Activated T-helper 17 cell treated with anti-CD3 and anti-CD28 coated beads, Interleukin-2, amount 50 U/mL, for 72 hours (primary cell): ENCODE results near the gene BMF. TPM values are rescaled to one million over a fixed set of nuclear protein-coding genes. Genes with fewer than 3 reads are reported as not detected.
"Not testable (repeated sequence)": the region's sequence is repeated elsewhere in the genome, so short reads cannot be mapped to it uniquely, and the experiment has no call there.

ENCODE experiments used
- ATAC-seq: fragments of 150-1000 bp; cut with Tn5 transposase; replicated peaks from 2 replicates; pipeline ENCODE4 v1.10.0; 2021; ENCODE audit warnings: mild to moderate bottlenecking, moderate library complexity
- H3K27ac Mint-ChIP-seq: one replicate; pipeline ENCODE4 v1.8.0; 2022; ENCODE audit warnings: mixed read lengths
- H3K27me3 Mint-ChIP-seq: one replicate; pipeline ENCODE4 v1.8.0; 2022; ENCODE audit warnings: mixed read lengths
- H3K36me3 Mint-ChIP-seq: one replicate; pipeline ENCODE4 v1.8.0; 2022; ENCODE audit warnings: low read depth, mild to moderate bottlenecking, mixed read lengths
- H3K4me1 Mint-ChIP-seq: one replicate; pipeline ENCODE4 v1.8.0; 2022; ENCODE audit warnings: mixed read lengths
- H3K4me3 Mint-ChIP-seq: one replicate; pipeline ENCODE4 v1.8.0; 2022; ENCODE audit warnings: mild to moderate bottlenecking, mixed read lengths
- H3K9me3 Mint-ChIP-seq: one replicate; pipeline ENCODE4 v1.8.0; 2022; ENCODE audit warnings: mixed read lengths
- total RNA-seq, 2 donors: library from RNA; stranded (reverse); gene quantifications; one replicate each; pipeline ENCODE4 v1.2.3, GENCODE V29; 2022

BMF gene, protein sequence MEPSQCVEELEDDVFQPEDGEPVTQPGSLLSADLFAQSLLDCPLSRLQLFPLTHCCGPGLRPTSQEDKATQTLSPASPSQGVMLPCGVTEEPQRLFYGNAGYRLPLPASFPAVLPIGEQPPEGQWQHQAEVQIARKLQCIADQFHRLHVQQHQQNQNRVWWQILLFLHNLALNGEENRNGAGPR
- 10 to 100 TPM in 1 of 2 donors, 1 to 10 TPM in 1; 3.2 to 19.3 TPM for total RNA-seq

DNA sequence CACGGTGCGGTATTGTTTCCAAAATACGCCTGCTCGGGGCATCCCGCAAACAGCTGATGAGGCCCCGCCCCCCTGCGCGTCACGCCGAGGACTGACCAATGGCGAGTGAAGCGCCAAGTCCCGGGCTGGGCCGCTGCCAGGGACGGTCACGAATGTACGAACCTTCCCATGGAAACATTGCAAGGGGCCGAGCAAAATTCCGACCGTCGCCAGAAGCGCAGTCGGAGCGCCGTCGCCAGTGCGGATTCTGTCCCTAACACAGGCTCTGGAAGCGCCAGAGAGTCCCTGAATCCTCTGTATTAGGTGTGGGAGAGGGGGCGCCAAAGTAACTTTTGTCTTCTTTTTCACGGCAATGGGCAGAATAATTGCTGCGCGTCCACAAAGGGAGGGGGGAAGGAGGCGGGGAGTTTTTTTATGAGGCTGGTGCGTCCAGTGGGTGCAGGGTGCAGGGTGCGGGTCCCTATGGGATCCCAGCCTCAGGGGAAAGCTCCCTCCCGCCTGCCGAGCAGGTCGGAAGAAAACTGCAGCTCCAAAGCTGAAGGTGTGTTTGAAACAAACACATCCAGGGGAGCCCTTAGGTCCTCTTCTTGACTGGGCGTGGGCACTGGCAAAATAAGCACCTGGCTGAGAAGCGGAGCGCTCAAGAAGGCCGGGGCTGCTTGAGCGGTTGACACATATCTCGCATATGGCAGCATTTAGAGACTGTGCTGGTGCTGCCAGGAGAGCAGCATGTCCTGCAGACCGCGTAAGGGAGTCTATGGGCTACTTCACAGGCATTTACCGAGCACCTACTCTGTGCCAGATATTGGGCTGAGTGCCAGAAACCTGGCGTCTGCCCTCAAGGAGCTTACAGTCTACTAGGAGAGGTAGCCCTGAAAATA lies at the start of gene BMF:
BMF (minus strand) TSS at position 25 of the 881 bp plus-strand sequence. CDS start 2,793 bp downstream, outside the sequence.
- Mint-ChIP-seq H3K9me3 (no peaks in the 10 kb centered on the region), H3K4me1 (peaks cover 40% of the 10 kb centered on the region), H3K36me3 (peaks cover 14% of the 10 kb centered on the region), H3K27me3 (no peaks in the 10 kb centered on the region), H3K4me3 (peak within 1 kb of the TSS; percentile 94), H3K27ac (peak within 1 kb of the TSS; percentile 81)
- ATAC-seq, result peak; percentile 76

DNA sequence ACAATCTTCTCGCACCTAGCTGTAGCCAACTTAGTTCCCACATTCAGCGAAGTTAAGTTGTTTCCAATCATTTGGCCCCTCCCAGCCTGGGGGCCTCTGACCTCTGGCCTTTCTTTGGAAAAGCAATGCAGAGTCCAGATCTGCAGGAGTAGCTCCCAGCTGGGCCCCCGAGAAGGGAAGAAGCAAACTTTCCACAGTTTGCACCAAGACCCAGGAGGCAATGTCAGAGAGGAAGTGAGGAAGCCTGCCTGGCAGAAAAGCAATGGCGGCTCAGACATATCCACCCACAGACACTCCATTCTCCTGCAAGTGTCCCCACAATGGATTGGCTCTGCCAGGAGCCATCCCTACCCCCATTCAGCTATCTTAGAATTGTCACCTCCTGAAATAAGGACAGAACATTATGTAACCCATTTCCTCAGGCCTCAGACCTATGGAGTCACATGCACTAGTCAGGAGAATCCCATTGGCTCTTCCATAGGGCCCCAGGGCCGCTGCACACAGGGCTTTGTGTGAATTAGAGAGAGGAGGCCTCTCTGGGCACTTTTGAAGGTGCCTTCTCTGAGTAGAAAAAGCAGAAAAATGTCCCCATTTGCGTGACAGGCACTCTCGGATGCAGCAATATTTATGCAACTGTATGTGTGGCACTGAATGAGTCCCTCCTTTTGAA lies 49.2 kb upstream of the BMF start:
- H3K27me3 Mint-ChIP-seq, result no peaks in the 10 kb centered on the region
- no peak for ATAC-seq
- H3K4me3 Mint-ChIP-seq, result no peak overlapping the region

DNA sequence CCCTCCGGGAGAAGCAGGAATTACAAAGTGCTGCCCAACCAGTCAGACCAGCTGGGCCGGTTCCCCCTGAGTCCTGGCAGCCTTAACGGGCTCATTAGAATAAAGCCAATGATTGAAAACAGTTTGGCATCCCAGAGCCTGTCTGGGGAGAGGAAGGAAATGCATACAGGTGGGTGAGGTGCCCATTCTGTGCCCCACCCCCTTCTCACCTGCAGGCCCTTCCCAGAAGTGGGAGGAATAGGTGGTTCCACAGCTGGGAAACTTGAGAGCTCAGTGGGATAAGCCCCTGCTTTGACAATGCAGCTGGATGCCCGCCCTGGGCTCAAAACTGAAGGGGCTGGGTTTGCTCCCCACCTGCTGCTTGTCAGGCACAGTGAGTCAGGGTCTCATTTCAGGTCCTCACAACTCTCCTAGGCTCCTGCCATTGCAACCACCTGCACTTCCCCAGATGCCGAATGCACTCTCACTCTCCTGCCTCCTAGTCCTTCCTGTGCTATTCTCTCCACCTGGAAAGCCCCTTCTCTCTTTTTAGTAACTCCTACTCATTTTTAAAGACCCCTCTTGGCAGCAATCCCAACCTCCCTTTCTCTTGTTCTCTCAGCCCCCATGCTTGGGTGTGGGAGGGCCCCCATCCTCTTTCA lies 46.7 kb upstream of the BMF start:
- Mint-ChIP-seq H3K4me1 (no peaks in the 10 kb centered on the region), H3K27me3 (peaks cover 3% of the 10 kb centered on the region), H3K36me3 (no peaks in the 10 kb centered on the region), H3K9me3 (no peaks in the 10 kb centered on the region), H3K4me3 (no peak overlapping the region), H3K27ac (no peak overlapping the region)
- no peak for ATAC-seq

More for the DNA sequence above, 49.2 kb upstream of the BMF start:
- H3K27ac Mint-ChIP-seq, result no peak overlapping the region
- H3K36me3 Mint-ChIP-seq, result no peaks in the 10 kb centered on the region
- H3K9me3 Mint-ChIP-seq, result no peaks in the 10 kb centered on the region
- no peaks in the 10 kb centered on the region for H3K4me1 Mint-ChIP-seq

DNA sequence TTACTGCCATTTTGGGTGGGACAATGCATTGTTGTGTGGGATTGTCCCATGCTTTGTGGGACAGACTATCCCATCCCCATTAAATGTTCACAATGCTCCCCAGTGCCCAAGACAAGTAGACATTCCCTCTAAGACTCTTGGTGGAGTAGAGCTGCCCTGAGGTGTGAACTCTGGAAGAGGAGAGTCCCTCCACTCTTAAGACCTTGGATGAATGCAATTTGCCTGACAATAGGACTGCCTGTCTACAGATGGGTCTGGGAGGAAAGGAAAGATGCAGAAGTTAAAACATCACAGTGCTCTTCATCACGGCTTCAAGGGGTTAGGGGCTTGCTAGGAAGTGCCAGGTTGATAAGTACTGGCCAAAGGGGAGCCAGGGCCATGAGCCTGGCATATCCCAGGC lies 46.1 kb upstream of the BMF start:
- not testable (repeated sequence) for H3K27me3 Mint-ChIP-seq, H3K36me3 Mint-ChIP-seq, ATAC-seq, H3K4me1 Mint-ChIP-seq, H3K9me3 Mint-ChIP-seq, H3K27ac Mint-ChIP-seq, H3K4me3 Mint-ChIP-seq

DNA sequence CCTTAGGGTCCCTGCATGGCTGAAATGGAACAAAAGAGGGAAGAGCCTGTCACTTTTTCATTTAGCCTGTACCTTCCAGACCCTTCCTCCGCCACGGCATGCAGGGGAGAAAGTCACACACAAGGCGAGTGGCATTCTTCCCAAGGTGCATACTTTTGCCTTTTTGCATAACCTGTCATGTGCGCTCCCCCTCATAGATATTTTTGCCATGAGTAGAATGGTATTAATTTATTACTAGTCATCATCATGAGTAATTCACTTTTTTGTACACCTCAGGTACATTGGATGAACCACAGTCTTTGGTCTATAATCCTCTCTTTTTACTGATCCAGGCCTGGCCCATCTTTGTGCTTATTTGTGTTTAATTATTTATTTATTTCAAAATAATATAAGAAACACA lies 43.3 kb upstream of the BMF start:
- no peak overlapping the region for H3K27ac Mint-ChIP-seq
- no peaks in the 10 kb centered on the region for H3K4me1 Mint-ChIP-seq
- H3K4me3 Mint-ChIP-seq, result no peak overlapping the region
- peaks cover 3% of the 10 kb centered on the region for H3K9me3 Mint-ChIP-seq
- ATAC-seq, result no peak
- H3K27me3 Mint-ChIP-seq, result peaks cover 3% of the 10 kb centered on the region
- H3K36me3 Mint-ChIP-seq, result no peaks in the 10 kb centered on the region

DNA sequence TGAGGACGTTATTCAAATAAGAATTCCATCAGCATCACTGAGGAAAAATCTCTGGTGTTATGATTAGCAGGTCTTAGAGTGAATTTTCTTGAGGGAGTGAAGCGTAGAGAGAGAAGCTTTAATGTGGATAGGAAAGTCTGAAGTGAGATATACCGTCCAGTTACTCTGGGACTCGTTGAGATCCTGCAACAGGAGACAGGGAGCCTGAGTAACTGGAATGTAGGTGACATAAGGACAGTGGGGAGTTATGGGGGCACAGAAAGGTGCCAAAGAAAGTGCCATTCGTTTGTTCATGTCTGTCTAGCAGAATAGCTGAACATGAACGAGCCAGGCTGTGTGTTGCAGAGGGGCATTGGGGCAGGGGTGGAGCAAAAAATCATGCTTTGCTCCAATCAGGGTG lies 42.8 kb upstream of the BMF start:
- peaks cover 3% of the 10 kb centered on the region for H3K9me3 Mint-ChIP-seq
- H3K27me3 Mint-ChIP-seq, result peaks cover 3% of the 10 kb centered on the region
- no peak overlapping the region for H3K27ac Mint-ChIP-seq
- H3K36me3 Mint-ChIP-seq, result no peaks in the 10 kb centered on the region
- no peak overlapping the region for H3K4me3 Mint-ChIP-seq
- ATAC-seq, result no peak
- no peaks in the 10 kb centered on the region for H3K4me1 Mint-ChIP-seq

DNA sequence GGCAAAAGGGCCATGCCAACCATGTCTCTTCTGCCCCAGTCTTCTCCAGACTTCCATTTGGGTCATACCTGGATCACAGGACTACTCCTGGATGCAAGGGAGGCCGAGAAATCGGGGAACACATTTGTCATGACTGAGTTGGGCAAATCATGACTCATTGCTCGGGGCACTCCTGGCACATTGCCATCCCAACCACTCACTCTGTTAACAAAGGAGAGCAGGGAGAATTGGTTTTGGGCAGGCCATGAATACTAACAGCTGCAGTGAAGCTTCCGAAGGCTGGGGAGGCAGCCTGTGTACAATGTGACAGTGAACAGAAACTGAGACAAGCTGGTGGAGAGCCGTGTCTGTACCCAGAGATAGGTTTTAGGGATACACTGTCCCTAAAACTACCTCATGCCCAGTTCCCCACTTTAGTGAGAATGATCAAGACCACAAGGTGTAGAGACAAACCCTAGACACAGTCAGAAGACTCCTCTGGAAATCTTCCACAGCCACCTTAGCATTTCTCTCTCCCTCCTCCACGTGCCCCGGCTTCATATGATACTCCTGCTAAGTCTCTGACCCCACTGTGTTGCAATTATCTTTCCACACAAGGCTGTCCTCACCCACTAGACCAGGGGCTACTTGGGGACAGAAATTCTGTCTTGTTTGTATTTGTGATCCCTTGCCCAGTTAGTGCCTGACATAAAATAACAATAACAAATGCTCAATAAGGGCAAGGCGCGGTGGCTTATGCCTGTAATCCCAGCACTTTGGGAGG lies 41.7 kb upstream of the BMF start:
- no peak overlapping the region for H3K4me3 Mint-ChIP-seq
- ATAC-seq, result no peak
- H3K27ac Mint-ChIP-seq, result no peak overlapping the region
- no peaks in the 10 kb centered on the region for H3K36me3 Mint-ChIP-seq
- peaks cover 3% of the 10 kb centered on the region for H3K27me3 Mint-ChIP-seq
- peaks cover 3% of the 10 kb centered on the region for H3K9me3 Mint-ChIP-seq
- no peaks in the 10 kb centered on the region for H3K4me1 Mint-ChIP-seq

DNA sequence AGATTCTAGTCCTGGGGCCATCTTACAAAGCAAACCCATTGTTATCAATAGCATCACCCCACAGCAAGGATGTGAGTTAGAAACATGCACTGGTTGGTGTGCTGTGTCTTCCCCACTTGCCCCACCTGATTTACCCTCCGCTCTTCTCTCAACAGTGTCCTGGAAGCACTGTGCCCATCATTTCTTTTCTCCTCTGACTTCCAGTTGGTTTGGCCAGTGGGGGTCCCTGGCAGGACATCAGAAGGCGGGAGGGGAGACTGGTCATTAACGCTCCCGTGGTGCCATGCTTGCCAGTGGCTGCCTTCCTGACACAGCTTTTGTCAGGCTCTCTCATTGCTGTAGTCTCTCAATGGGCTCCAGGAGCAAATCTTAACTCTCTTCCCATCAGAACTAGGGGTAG lies 40.7 kb upstream of the BMF start:
- H3K4me3 Mint-ChIP-seq, result no peak overlapping the region
- H3K9me3 Mint-ChIP-seq, result peaks cover 3% of the 10 kb centered on the region
- H3K27ac Mint-ChIP-seq, result no peak overlapping the region
- peaks cover 3% of the 10 kb centered on the region for H3K27me3 Mint-ChIP-seq
- no peak for ATAC-seq
- no peaks in the 10 kb centered on the region for H3K36me3 Mint-ChIP-seq
- no peaks in the 10 kb centered on the region for H3K4me1 Mint-ChIP-seq

DNA sequence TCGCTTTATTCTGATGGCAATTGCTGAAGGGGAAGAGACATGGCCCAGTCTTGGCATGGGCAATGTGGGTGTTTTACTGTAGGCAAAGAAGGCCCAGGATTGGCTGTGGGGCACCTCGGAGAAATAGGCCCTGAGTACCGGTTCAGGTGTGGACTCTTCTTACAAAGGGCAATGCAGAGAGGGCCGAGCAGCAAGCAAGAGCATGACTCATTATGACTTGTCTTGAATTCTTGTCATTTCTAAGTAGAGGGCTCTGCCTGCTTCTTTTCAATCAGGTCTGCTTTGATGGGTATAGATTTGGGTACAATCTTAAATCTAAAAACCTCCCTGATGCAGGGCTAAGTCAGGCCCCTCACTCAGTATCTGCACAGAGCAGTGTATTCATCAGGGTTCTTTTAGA lies 37.4 kb upstream of the BMF start:
- peak; percentile 24 for ATAC-seq
- Mint-ChIP-seq H3K4me1 (no peaks in the 10 kb centered on the region), H3K9me3 (peaks cover 3% of the 10 kb centered on the region), H3K27me3 (peaks cover 3% of the 10 kb centered on the region), H3K27ac (no peak overlapping the region), H3K4me3 (no peak overlapping the region), H3K36me3 (no peaks in the 10 kb centered on the region)

DNA sequence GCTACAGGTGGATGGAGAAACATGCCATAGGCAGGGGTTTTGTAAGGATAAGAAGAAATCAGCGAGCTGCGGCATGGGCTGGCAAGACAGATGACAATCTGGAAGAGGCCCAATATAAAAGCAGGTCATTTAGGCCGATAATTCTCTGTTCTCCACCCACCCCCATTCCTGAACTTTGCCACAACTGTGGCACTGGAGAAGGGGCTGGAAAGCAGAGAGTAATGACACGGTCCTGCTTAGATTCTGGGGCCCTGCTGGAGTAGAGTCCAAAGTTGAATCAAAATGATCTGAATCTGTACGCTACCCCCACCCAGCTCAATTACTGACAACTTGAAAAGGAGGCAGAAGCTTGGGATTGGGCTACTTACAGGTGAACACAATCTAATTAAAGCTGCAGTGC lies 33.7 kb upstream of the BMF start:
- Mint-ChIP-seq H3K4me3 (no peak overlapping the region), H3K27me3 (no peaks in the 10 kb centered on the region), H3K9me3 (no peaks in the 10 kb centered on the region), H3K27ac (no peak overlapping the region), H3K36me3 (no peaks in the 10 kb centered on the region), H3K4me1 (no peaks in the 10 kb centered on the region)
- no peak for ATAC-seq

DNA sequence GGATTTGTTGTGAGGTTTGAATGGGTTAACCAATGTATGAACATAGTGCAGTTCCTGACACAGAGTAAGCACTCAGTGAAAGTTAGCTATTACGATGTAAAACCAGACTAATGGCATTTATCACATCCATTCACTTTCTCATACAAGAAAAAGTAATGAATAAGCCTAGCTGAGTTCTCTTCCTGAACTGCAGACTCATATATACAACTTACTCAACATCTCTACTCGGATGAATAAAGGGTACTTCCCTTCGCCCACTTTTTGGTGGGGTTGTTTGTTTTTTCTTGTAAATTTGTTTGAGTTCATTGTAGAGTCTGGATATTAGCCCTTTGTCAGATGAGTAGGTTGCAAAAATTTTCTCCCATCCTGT lies 29.5 kb upstream of the BMF start:
- H3K4me1 Mint-ChIP-seq, H3K27ac Mint-ChIP-seq, H3K4me3 Mint-ChIP-seq, H3K9me3 Mint-ChIP-seq, H3K27me3 Mint-ChIP-seq, H3K36me3 Mint-ChIP-seq: not testable (repeated sequence)
- ATAC-seq, result peak; percentile 40

DNA sequence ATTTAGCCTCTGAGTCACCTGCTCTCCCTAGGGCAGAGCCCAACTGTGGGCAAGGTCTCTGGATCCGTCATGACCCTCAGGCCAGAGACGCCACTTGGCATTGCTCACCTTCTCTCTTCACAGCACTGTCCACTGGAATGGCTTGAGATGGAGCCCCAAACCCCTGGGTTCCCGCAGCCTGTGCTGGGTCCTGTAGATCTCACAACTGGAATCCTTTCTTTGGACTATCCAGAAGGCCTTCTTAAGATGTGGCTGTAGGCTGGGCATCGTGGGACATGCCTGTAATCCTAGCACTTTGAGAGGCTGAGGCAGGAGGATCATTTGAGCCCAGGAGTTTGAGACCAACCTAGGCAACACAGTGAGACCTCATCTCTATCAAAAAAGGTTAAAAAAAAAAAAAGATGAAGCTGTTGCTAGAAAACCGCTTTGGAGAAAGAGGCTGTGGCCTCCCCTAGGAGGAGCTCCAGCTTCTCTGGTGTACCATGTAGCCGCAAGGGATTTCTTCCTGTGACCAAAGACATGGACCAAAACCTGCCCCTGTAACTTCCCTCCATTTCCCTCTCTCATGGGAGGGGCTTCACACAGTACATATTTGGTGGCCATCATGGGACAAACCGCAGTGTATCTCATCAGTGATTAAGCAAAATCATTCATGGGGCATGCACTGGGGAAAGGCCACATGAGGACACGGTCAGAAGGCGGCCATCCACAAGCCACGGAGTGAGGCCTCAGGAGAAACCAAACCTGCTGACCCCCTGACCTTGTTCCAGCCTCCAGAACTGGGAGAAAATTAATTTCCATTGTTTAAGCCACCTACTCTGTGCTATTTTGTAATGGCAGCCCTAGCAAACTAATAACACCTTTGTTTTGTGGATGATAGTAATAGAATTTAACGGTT lies 28.9 kb upstream of the BMF start:
- Mint-ChIP-seq H3K4me1 (no peaks in the 10 kb centered on the region), H3K9me3 (no peaks in the 10 kb centered on the region), H3K27me3 (no peaks in the 10 kb centered on the region), H3K36me3 (no peaks in the 10 kb centered on the region), H3K4me3 (no peak overlapping the region), H3K27ac (no peak overlapping the region)
- ATAC-seq, result no peak

DNA sequence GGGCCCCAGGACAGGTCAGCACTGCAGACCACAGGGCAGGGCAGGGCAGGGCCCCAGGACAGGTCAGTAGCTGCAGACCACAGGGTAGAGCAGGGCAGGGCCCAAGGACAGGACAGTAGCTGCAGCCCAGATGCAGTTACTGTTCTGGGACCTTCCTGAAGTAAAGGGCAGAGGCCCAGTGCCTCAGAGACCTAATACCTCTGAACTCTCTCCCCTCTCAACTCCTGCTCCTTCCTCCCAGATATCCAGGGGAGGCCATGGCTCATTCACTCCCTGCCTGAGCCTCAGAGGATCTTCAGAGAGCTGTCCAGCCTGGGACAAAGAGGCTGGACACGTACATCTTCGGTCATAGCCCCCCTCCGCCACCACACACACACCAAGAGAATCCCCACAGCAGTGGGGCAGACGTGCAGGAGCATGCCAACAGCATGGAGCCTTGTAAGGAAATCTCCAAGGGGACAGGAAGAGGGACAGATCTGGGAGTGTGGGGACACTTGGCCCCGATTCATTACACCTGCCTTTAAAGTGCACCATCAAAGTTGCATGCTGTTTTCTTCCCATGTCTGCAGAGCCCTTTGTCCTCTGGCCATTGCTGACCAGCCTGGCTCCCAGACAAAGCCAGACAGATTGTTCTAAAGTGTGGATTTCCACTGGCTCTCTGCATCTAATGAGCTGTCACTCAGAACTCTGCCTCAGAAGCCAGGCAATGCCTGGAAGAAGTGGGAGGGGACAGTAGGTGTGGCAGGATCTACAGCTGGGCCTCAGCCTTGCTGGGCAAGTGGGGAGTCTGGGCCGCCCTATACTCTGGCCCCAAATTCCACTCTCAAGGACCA lies 28.0 kb upstream of the BMF start:
- no peak for ATAC-seq
- Mint-ChIP-seq H3K4me3 (no peak overlapping the region), H3K4me1 (no peaks in the 10 kb centered on the region)

More for the DNA sequence above, 28.0 kb upstream of the BMF start:
- Mint-ChIP-seq H3K9me3 (no peaks in the 10 kb centered on the region), H3K27ac (no peak overlapping the region), H3K27me3 (no peaks in the 10 kb centered on the region), H3K36me3 (no peaks in the 10 kb centered on the region)
